ENCODE measurements around the gene RANBP10.

DNA sequence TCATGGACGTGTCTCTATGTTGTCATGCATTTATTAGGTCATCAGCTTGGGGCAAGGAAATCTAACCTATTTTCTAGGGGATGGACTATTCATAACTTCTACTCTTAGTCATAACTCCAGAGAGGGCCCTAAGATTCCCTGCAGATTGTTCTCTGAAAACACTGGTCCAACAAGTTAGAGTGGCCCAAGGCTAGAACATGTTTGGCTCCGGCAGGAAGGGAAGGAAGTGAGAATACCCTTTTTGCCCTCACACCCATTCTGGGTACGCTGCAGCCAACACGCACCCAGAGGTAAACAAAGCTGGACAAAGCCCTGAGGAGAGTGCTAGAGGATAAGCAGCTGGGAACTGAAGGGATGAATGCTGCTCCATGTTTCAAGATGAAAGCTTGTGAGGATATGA lies 129.8 kb downstream of the RANBP10 start:
- TF ChIP-seq, protein P1, sequence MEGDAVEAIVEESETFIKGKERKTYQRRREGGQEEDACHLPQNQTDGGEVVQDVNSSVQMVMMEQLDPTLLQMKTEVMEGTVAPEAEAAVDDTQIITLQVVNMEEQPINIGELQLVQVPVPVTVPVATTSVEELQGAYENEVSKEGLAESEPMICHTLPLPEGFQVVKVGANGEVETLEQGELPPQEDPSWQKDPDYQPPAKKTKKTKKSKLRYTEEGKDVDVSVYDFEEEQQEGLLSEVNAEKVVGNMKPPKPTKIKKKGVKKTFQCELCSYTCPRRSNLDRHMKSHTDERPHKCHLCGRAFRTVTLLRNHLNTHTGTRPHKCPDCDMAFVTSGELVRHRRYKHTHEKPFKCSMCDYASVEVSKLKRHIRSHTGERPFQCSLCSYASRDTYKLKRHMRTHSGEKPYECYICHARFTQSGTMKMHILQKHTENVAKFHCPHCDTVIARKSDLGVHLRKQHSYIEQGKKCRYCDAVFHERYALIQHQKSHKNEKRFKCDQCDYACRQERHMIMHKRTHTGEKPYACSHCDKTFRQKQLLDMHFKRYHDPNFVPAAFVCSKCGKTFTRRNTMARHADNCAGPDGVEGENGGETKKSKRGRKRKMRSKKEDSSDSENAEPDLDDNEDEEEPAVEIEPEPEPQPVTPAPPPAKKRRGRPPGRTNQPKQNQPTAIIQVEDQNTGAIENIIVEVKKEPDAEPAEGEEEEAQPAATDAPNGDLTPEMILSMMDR (IDR thresholded peaks at IDR 0.05) = no peak
- no peak for TF ChIP-seq POLR2A (IDR thresholded peaks at IDR 0.05)
- peak in 1 of 3 donors; percentile 52 for TF ChIP-seq POLR2AphosphoS5 (IDR thresholded peaks at IDR 0.05)

Data from breast epithelium (tissue), 3 donors.